ENCODE results near the gene LAPTM5.
A peak's percentile ranks its signal among the peaks of the same experiment; 100 is the strongest.

Gene LAPTM5

GRCh38 chr1:30801771-30802198, 44.2 kb upstream of the LAPTM5 start:
- TF ChIP-seq CTCF (IDR thresholded peaks at IDR 0.05; ENCODE audit: insufficient read depth, low read depth, low read length, missing control alignments) = peak; percentile 94
- H3K4me3 ChIP-seq (ENCODE audit: low read depth, low read length) = no peak overlapping the region
- peak; percentile 70 for DNase-seq (ENCODE audit: low read depth)

- no peak for DNase-seq (ENCODE audit: low read depth)
- no peak overlapping the region for H3K4me3 ChIP-seq (ENCODE audit: low read depth, low read length)
- no peak for TF ChIP-seq CTCF (IDR thresholded peaks at IDR 0.05; ENCODE audit: insufficient read depth, low read depth, low read length, missing control alignments)
These were observed 41.6 kb upstream of the LAPTM5 start for GRCh38 chr1:30799233-30799511.

- TF ChIP-seq CTCF (IDR thresholded peaks at IDR 0.05; ENCODE audit: insufficient read depth, low read depth, low read length, missing control alignments) = no peak
- no peak for DNase-seq (ENCODE audit: low read depth)
- no peak overlapping the region for H3K4me3 ChIP-seq (ENCODE audit: low read depth, low read length)
These were observed 41.0 kb upstream of the LAPTM5 start for GRCh38 chr1:30798389-30799232.

GRCh38 chr1:30795026-30795425, 37.5 kb upstream of the LAPTM5 start:
- no peak for DNase-seq (ENCODE audit: low read depth)
- no peak for TF ChIP-seq CTCF (IDR thresholded peaks at IDR 0.05; ENCODE audit: insufficient read depth, low read depth, low read length, missing control alignments)
- no peak overlapping the region for H3K4me3 ChIP-seq (ENCODE audit: low read depth, low read length)

- DNase-seq (ENCODE audit: low read depth) = no peak
- TF ChIP-seq CTCF (IDR thresholded peaks at IDR 0.05; ENCODE audit: insufficient read depth, low read depth, low read length, missing control alignments) = no peak
- no peak overlapping the region for H3K4me3 ChIP-seq (ENCODE audit: low read depth, low read length)
These were observed 36.7 kb upstream of the LAPTM5 start for GRCh38 chr1:30794260-30794659.

GRCh38 chr1:30793209-30793608, 35.6 kb upstream of the LAPTM5 start:
- DNase-seq (ENCODE audit: low read depth) = no peak
- TF ChIP-seq CTCF (IDR thresholded peaks at IDR 0.05; ENCODE audit: insufficient read depth, low read depth, low read length, missing control alignments) = no peak
- no peak overlapping the region for H3K4me3 ChIP-seq (ENCODE audit: low read depth, low read length)

- no peak overlapping the region for H3K4me3 ChIP-seq (ENCODE audit: low read depth, low read length)
- no peak for TF ChIP-seq CTCF (IDR thresholded peaks at IDR 0.05; ENCODE audit: insufficient read depth, low read depth, low read length, missing control alignments)
- no peak for DNase-seq (ENCODE audit: low read depth)
These were observed 34.3 kb upstream of the LAPTM5 start for GRCh38 chr1:30791868-30792267.

Data from GM12865 (cell line).